Lower leg skin (tissue), 4 donors: ENCODE data around the gene S100A2. TPM values are rescaled to one million over a fixed set of nuclear protein-coding genes. Genes with fewer than 3 reads are reported as not detected.

Experiments
- DNase-seq, 2 donors: peaks; one replicate each; pipeline ENCODE4 v3.0.0-alpha.2; 2019; ENCODE audit warnings: low spot score in 2 of 2
- H3K4me3 ChIP-seq: fragments of 200-600 bp; sonication (generic); 2 replicates; pipeline ENCODE4 v1.5.1; 2017; ENCODE audit warnings: mild to moderate bottlenecking, low read depth; ENCODE audit not compliant: poor library complexity, severe bottlenecking
- POLR2A ChIP-seq, 2 donors: fragments of 450-650 bp; IDR thresholded peaks; one replicate each; pipeline ENCODE4 v1.6.1; 2016 to 2017; ENCODE audit warnings: antibody characterized with exemption in 2 of 2, mild to moderate bottlenecking in 1 of 2, moderate library complexity in 1 of 2
- WGBS, 2 donors: methylation state at CpG; one replicate each; pipeline ENCODE4 v1.1.5; 2018; 5-methylcytosine and 5-hydroxymethylcytosine counted together
- intact Hi-C: fragments of 100-400 bp; cut with DNase I; formaldehyde crosslinking; loops from one replicate; pipeline ENCODE4 v1.15.0; 2023; ENCODE audit warnings: low total_unique reads
- total RNA-seq, 4 donors: library from RNA; depleted of rRNA; stranded (reverse); fragments of >200 nt; gene quantifications; one replicate each; pipeline ENCODE4 v1.1.0, GENCODE V29; 2016
- TF ChIP-seq, protein P1 (sequence below), 3 donors: fragments of 450-650 bp; IDR thresholded peaks; one replicate each; pipeline ENCODE4 v1.5.1; 2016; ENCODE audit warnings: antibody characterized with exemption in 3 of 3, mild to moderate bottlenecking in 3 of 3, moderate library complexity in 2 of 3

Gene S100A2
- total RNA-seq, 4 donors from 2014 or later, result 71.5 to 143 (median 96.4) TPM

DNA sequence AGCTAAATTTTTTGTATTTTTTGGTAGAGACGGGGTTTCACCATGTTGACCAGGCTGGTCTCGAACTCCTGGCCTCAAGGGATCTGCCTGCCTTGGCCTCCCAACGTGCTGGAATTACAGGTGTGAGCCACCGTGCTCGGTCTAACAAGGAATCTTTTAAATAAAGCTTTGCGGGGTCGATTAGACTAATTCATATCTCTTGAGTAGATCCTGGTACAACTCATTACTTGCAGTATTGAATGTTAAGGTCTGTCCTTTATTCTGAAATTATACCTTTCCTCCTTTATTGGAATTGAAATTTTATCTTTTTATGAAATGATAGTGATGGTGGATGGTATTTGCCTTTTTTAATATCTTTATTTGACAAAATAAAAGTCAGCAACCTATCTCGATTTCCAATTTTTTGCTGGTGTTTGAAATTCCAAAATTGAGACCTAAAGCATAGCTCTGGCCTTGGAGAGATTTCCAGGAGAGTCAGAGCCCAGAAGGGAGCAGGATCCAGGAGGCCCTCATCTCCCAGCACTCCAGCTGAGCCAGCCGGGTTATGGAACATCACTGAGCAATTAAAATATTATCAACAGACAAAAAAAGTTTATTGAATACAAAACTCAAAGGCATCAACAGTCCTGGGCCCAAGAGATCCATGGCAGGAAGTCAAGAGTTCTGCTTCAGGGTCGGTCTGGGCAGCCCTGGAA is 4.7 kb downstream of the S100A2 start:
- no peak for DNase-seq
- intact Hi-C loops, result no loop called here
- 82 to 83% methylated on average over 10 of the region's 10 CpGs for WGBS, 2 donors
- H3K4me3 ChIP-seq, result no peak overlapping the region
- no peak for TF ChIP-seq POLR2A (IDR thresholded peaks at IDR 0.05)
- TF ChIP-seq, protein P1, sequence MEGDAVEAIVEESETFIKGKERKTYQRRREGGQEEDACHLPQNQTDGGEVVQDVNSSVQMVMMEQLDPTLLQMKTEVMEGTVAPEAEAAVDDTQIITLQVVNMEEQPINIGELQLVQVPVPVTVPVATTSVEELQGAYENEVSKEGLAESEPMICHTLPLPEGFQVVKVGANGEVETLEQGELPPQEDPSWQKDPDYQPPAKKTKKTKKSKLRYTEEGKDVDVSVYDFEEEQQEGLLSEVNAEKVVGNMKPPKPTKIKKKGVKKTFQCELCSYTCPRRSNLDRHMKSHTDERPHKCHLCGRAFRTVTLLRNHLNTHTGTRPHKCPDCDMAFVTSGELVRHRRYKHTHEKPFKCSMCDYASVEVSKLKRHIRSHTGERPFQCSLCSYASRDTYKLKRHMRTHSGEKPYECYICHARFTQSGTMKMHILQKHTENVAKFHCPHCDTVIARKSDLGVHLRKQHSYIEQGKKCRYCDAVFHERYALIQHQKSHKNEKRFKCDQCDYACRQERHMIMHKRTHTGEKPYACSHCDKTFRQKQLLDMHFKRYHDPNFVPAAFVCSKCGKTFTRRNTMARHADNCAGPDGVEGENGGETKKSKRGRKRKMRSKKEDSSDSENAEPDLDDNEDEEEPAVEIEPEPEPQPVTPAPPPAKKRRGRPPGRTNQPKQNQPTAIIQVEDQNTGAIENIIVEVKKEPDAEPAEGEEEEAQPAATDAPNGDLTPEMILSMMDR (IDR thresholded peaks at IDR 0.05), result no peak

DNA sequence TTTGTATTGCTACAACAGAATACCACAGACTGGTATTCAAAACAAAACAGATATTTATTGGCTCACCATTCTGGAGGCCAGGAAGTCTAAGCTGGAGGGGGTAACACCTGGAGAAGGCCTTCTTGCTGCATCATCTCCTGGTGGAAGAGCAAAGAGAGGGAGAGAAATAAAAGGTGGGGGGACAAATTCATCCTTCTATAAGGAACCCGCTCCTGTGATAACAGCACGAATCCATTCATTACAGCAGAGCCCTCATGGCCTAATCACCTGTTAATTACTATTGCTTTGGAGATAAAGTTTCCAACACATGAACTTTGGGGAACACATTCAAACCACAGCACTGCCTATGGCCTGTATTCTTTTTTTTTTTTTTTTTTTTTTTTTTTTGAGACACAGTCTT is 5.4 kb downstream of the S100A2 start:
- intact Hi-C loops, result no loop called here
- TF ChIP-seq, protein P1 (IDR thresholded peaks at IDR 0.05), result no peak
- no peak for TF ChIP-seq POLR2A (IDR thresholded peaks at IDR 0.05)
- H3K4me3 ChIP-seq, result no peak overlapping the region
- 89 to 96% methylated on average over 2 of the region's 2 CpGs for WGBS, 2 donors
- no peak for DNase-seq

DNA sequence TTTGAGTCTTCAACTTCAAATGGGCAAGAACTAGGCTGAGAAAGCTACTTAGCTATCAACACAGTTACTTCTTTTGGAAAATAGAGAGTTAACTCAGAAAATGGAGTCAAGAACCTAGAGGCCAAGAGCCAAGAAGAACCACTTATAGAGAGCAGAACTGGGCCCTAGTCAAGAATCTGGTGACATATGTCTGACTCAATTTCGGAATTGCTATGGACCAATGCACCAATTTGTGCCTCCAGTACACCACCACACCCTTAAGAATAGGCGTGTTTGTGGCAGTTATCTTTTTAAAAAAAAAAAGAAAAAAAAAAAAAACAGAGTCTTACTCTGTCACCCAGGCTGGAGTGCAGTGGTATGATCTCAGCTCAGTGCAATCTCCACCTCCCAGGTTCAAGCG is 7.8 kb downstream of the S100A2 start:
- intact Hi-C loops, result no loop called here
- no peak for TF ChIP-seq POLR2A (IDR thresholded peaks at IDR 0.05)
- TF ChIP-seq, protein P1 (IDR thresholded peaks at IDR 0.05), result no peak
- 69 to 75% methylated on average over 3 of the region's 3 CpGs for WGBS, 2 donors
- no peak overlapping the region for H3K4me3 ChIP-seq
- DNase-seq, result no peak

DNA sequence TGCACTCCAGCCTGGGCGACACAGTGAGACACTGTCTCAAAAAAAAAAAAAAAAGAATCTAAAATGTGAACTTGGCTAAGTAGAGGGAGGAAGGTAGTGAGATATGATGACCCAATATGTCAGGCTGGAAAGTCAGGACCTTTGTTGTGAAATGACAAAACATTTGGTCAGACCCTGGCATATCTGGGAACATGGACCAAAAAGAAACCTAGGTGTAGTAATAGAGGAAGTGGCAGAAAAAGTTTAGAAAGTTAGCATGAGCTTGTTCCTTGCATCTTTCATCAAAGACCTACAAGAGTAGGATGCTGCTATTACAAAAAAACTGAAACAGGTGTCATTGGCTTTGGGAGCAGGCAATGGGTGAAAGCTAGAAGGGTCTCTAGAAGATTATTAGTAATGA is 9.3 kb downstream of the S100A2 start:
- H3K4me3 ChIP-seq, result no peak overlapping the region

GRCh38 chr1:153553830-153554541 is 11.7 kb downstream of the S100A2 start:
- WGBS, 2 donors, result 19 to 23% methylated on average over 2 of the region's 2 CpGs
- intact Hi-C loops, result no loop called here
- H3K4me3 ChIP-seq, result no peak overlapping the region
- DNase-seq, result peak in 1 of 2 donors; percentile 80
- TF ChIP-seq, protein P1 (IDR thresholded peaks at IDR 0.05), result no peak
- TF ChIP-seq POLR2A (IDR thresholded peaks at IDR 0.05), result no peak

More for the DNA sequence above, 9.3 kb downstream of the S100A2 start:
- no peak for DNase-seq
- no peak for TF ChIP-seq POLR2A (IDR thresholded peaks at IDR 0.05)
- TF ChIP-seq, protein P1 (IDR thresholded peaks at IDR 0.05), result no peak
- intact Hi-C loops, result no loop called here
- 78 to 87% methylated on average over 1 of the region's 1 CpG for WGBS, 2 donors
